Measurements from ENCODE around the gene IL3. TPM values are rescaled to one million over a fixed set of nuclear protein-coding genes. Genes with fewer than 3 reads are reported as not detected.

Gene IL3
- total and polyA plus RNA-seq, 11 donors, result not detected

DNA sequence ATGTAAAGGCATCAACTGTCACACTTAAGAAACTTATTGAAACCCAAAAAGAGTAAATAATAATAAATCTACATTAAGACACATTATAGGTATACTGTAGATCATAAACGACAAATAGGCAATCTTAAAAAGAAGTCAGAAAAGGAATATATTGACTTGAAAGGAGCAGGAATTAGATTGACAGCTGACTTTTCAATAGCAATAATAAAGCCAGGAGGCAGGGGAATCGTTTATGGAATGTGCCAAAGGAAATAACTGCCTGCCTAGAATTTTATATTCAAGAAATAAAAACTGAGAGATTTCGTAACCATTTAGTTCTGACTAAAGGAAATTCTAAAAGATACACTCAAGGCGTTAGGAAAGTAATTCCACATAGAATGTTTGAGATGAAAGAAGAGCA lies 27.3 kb upstream of the IL3 start:
- DNase-seq (no peak), ATAC-seq (no peak)
- intact Hi-C loops (cut with DNase I), result no loop called here
- Histone ChIP-seq H3K27ac (no peak overlapping the region), H3K27me3 (peaks cover 0 to 4% (median 0%) of the 10 kb centered on the region in 9 donors), H3K4me3 (no peak overlapping the region), H3K36me3 (no peaks in the 10 kb centered on the region), H3K9me3 (peaks cover 0 to 10% (median 0%) of the 10 kb centered on the region in 12 donors), H3K4me1 (no peaks in the 10 kb centered on the region)
- no peak for TF ChIP-seq POLR2A (IDR thresholded peaks at IDR 0.05)
- TF ChIP-seq, protein P1, sequence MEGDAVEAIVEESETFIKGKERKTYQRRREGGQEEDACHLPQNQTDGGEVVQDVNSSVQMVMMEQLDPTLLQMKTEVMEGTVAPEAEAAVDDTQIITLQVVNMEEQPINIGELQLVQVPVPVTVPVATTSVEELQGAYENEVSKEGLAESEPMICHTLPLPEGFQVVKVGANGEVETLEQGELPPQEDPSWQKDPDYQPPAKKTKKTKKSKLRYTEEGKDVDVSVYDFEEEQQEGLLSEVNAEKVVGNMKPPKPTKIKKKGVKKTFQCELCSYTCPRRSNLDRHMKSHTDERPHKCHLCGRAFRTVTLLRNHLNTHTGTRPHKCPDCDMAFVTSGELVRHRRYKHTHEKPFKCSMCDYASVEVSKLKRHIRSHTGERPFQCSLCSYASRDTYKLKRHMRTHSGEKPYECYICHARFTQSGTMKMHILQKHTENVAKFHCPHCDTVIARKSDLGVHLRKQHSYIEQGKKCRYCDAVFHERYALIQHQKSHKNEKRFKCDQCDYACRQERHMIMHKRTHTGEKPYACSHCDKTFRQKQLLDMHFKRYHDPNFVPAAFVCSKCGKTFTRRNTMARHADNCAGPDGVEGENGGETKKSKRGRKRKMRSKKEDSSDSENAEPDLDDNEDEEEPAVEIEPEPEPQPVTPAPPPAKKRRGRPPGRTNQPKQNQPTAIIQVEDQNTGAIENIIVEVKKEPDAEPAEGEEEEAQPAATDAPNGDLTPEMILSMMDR (IDR thresholded peaks at IDR 0.05), result no peak
- WGBS, 4 donors, result 49 to 77% (median 62%) methylated on average over 4 of the region's 4 CpGs

DNA sequence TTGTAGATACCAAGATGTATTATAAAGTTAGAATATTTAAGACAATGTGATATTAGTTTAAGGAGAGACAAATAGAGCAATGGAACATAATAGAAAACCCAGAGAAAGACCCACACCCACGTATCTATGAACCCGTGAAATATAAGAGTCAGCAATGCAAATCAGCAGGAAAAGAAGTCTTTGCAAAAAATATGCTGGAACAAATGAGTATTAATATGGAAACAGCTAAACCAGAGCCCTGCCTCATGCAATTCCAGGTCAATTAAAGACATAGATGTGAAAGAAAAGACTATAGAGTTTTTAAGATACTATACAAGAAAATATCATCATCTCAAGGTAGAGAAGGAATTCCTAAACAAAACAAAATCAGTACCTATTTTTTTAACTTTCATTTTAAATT lies 23.1 kb upstream of the IL3 start:
- Histone ChIP-seq H3K9me3 (peaks cover 0 to 17% (median 0%) of the 10 kb centered on the region in 12 donors), H3K36me3 (no peaks in the 10 kb centered on the region), H3K4me3 (no peak overlapping the region), H3K27me3 (peaks cover 0 to 8% (median 0%) of the 10 kb centered on the region in 9 donors), H3K4me1 (no peaks in the 10 kb centered on the region), H3K27ac (no peak overlapping the region)
- DNase-seq (no peak), ATAC-seq (no peak)
- no peak for TF ChIP-seq POLR2A (IDR thresholded peaks at IDR 0.05)
- TF ChIP-seq, protein P1 (IDR thresholded peaks at IDR 0.05), result no peak
- intact Hi-C loops (cut with DNase I), result no loop called here
- 55 to 64% (median 60%) methylated on average over 2 of the region's 2 CpGs for WGBS, 4 donors

DNA sequence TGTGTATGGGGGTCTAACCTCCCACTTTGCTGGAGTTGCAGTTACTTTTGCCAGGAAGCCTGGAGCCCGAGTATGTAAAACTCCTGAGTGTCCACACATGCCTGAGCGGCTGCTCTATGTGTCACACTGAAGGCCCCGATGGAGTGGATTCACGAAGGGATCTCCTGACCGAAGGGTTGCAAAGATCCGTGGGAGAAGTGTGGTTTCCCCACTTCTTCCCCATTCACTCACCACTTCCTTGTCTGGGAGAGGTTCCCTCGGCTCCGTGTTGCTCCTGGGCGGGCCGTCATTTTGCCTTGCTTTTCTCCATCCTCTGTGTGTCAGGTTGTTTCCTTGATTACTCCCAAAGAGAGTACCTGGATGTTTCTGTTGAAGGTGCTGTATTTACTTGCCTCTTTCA lies 16.2 kb upstream of the IL3 start:
- H3K36me3 ChIP-seq, result no peaks in the 10 kb centered on the region
- DNase-seq (peak in 2 of 5 donors; percentile 13 to 17), ATAC-seq (no peak)
- intact Hi-C loops (cut with DNase I), result no loop called here
- TF ChIP-seq, protein P1 (IDR thresholded peaks at IDR 0.05), result no peak
- TF ChIP-seq POLR2A (IDR thresholded peaks at IDR 0.05), result no peak
- H3K4me3 ChIP-seq, result no peak overlapping the region
- 82 to 88% (median 86%) methylated on average over 10 of the region's 10 CpGs for WGBS, 4 donors
- H3K4me1 ChIP-seq, result no peaks in the 10 kb centered on the region
- H3K9me3 ChIP-seq, result peaks cover 0 to 3% (median 0%) of the 10 kb centered on the region in 12 donors
- peaks cover 0 to 19% (median 0%) of the 10 kb centered on the region in 9 donors for H3K27me3 ChIP-seq
- no peak overlapping the region for H3K27ac ChIP-seq

DNA sequence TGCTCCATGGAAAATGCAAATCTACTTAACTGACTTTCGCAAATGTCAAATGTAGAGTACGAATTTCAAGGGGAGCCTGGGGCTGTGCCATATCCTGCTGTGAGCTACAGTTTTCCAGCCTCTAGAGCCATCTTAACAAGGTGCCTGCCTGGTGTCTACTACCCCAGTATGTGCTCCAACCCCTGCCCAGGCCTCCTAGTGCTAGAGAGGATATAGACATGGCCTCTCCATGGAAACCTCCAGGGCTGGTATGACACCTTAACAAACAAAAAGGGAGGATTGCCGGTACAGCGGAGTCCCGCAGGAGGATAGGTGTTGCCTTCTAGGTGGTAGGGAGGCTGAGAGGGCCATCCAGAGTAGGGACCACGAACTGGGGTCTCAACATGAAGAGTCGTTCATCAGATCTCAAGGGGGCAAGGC lies 13.6 kb upstream of the IL3 start:
- Histone ChIP-seq H3K4me1 (no peaks in the 10 kb centered on the region), H3K27me3 (peaks cover 0 to 13% (median 0%) of the 10 kb centered on the region in 9 donors), H3K9me3 (no peaks in the 10 kb centered on the region), H3K36me3 (no peaks in the 10 kb centered on the region), H3K4me3 (no peak overlapping the region), H3K27ac (no peak overlapping the region)
- 70 to 78% (median 75%) methylated on average over 7 of the region's 7 CpGs for WGBS, 4 donors
- TF ChIP-seq, protein P1 (IDR thresholded peaks at IDR 0.05), result no peak
- TF ChIP-seq POLR2A (IDR thresholded peaks at IDR 0.05), result no peak
- intact Hi-C loops (cut with DNase I), result no loop called here
- no peak for ATAC-seq
- peak in 3 of 5 donors; percentile 6 to 10 (median 7) for DNase-seq
